Natural killer cell (primary cell): ENCODE results near the gene EHF. TPM values are rescaled to one million over a fixed set of nuclear protein-coding genes. Genes with fewer than 3 reads are reported as not detected.
"Not testable (repeated sequence)": the region's sequence is repeated elsewhere in the genome, so short reads cannot be mapped to it uniquely, and the experiment has no call there.

ENCODE experiments used
- ATAC-seq, 3 donors: fragments of 150-1000 bp in 2 of 3; fragments of 200-7000 bp in 1 of 3; cut with Tn5 transposase; 1 replicate in 1 of 3; 2 replicates in 2 of 3; pipeline ENCODE4 v1.10.0; 2021; ENCODE audit warnings: mild to moderate bottlenecking in 2 of 3, moderate library complexity in 2 of 3
- DNase-seq, 2 donors: peaks; one replicate each; pipeline versions ENCODE4 v3.0.0 to v3.0.0-alpha.2; 2013 to 2021; ENCODE audit warnings: mixed read lengths in 1 of 2
- H3K27ac ChIP-seq: one replicate; pipeline ENCODE4 v1.5.1; 2013; ENCODE audit warnings: mild to moderate bottlenecking, low read length
- H3K27me3 ChIP-seq: one replicate; pipeline ENCODE4 v1.6.1; 2013; ENCODE audit warnings: low read length; ENCODE audit not compliant: control insufficient read depth, insufficient read depth
- H3K36me3 ChIP-seq: one replicate; pipeline ENCODE4 v1.6.1; 2013; ENCODE audit warnings: low read length; ENCODE audit not compliant: control insufficient read depth, insufficient read depth
- H3K4me1 ChIP-seq: one replicate; pipeline ENCODE4 v1.6.1; 2013; ENCODE audit warnings: low read length; ENCODE audit not compliant: control insufficient read depth, insufficient read depth
- H3K4me3 ChIP-seq: one replicate; pipeline ENCODE4 v1.5.1; 2013; ENCODE audit warnings: low read length
- H3K9me3 ChIP-seq: one replicate; pipeline ENCODE4 v1.6.1; 2013; ENCODE audit warnings: low read length; ENCODE audit not compliant: control insufficient read depth, insufficient read depth
- H3K27ac Mint-ChIP-seq, 2 donors: one replicate each; pipeline ENCODE4 v1.8.0; 2022; ENCODE audit warnings: mild to moderate bottlenecking in 2 of 2, mixed read lengths in 2 of 2, moderate library complexity in 1 of 2
- H3K27me3 Mint-ChIP-seq, 2 donors: one replicate each; pipeline ENCODE4 v1.8.0; 2022; ENCODE audit warnings: low read depth in 2 of 2, mixed read lengths in 2 of 2
- H3K36me3 Mint-ChIP-seq: one replicate; pipeline ENCODE4 v1.8.0; 2022; ENCODE audit warnings: mixed read lengths
- H3K4me1 Mint-ChIP-seq, 2 donors: one replicate each; pipeline ENCODE4 v1.8.0; 2022; ENCODE audit warnings: mixed read lengths in 2 of 2
- H3K4me3 Mint-ChIP-seq: one replicate; pipeline ENCODE4 v1.8.0; 2022; ENCODE audit warnings: mild to moderate bottlenecking, moderate library complexity, mixed read lengths
- H3K9me3 Mint-ChIP-seq, 2 donors: one replicate each; pipeline ENCODE4 v1.8.0; 2022; ENCODE audit warnings: mixed read lengths in 2 of 2
- WGBS: methylation state at CpG from one replicate; pipeline ENCODE4 v1.1.7; 2013; ENCODE audit warnings: missing lambda C conversion rate; ENCODE audit not compliant: insufficient coverage; 5-methylcytosine and 5-hydroxymethylcytosine counted together
- intact Hi-C: fragments of 100-400 bp; cut with micrococcal nuclease; formaldehyde crosslinking; loops from one replicate; pipeline ENCODE4 v1.14.2; 2022
- total RNA-seq, 4 donors: library from RNA; stranded (reverse); fragments of 120-200 nt in 1 of 4; gene quantifications; one replicate each; pipeline versions ENCODE4 v1.2.3 to v1.2.4, GENCODE V29; 2013 to 2022
- TF ChIP-seq, protein P1 (sequence below): fragments of 200-600 bp; IDR thresholded peaks from one replicate; pipeline ENCODE4 v1.8.0; 2022; ENCODE audit warnings: antibody characterized with exemption

The EHF gene
- total RNA-seq, 3 donors from 2014 or later (not counting 1 experiment from before 2014, with no cell fraction given): not detected

- DNase-seq (no peak), ATAC-seq (no peak)
- Mint-ChIP-seq H3K4me1 (peaks cover 5 to 8% of the 10 kb centered on the region in 2 donors), H3K9me3 (no peaks in the 10 kb centered on the region), H3K4me3 (no peak overlapping the region), H3K27me3 (peaks cover 34 to 73% of the 10 kb centered on the region in 2 donors), H3K36me3 (peaks cover 4% of the 10 kb centered on the region), H3K27ac (no peak overlapping the region)
- H3K4me3 ChIP-seq: no peak overlapping the region
- no peaks in the 10 kb centered on the region for H3K36me3 ChIP-seq
- intact Hi-C loops: no loop called here
- no peak overlapping the region for H3K27ac ChIP-seq
- 89% methylated on average over 2 of the region's 2 CpGs for WGBS
- H3K9me3 ChIP-seq: no peaks in the 10 kb centered on the region
- no peaks in the 10 kb centered on the region for H3K4me1 ChIP-seq
- TF ChIP-seq, protein P1, sequence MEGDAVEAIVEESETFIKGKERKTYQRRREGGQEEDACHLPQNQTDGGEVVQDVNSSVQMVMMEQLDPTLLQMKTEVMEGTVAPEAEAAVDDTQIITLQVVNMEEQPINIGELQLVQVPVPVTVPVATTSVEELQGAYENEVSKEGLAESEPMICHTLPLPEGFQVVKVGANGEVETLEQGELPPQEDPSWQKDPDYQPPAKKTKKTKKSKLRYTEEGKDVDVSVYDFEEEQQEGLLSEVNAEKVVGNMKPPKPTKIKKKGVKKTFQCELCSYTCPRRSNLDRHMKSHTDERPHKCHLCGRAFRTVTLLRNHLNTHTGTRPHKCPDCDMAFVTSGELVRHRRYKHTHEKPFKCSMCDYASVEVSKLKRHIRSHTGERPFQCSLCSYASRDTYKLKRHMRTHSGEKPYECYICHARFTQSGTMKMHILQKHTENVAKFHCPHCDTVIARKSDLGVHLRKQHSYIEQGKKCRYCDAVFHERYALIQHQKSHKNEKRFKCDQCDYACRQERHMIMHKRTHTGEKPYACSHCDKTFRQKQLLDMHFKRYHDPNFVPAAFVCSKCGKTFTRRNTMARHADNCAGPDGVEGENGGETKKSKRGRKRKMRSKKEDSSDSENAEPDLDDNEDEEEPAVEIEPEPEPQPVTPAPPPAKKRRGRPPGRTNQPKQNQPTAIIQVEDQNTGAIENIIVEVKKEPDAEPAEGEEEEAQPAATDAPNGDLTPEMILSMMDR: no peak
- H3K27me3 ChIP-seq: peaks cover 8% of the 10 kb centered on the region
These were observed 32.9 kb upstream of the EHF start for GRCh38 chr11:34588023-34588422.

GRCh38 chr11:34588701-34589100 is 32.2 kb upstream of the EHF start:
- no peaks in the 10 kb centered on the region for H3K9me3 ChIP-seq
- peaks cover 11% of the 10 kb centered on the region for H3K27me3 ChIP-seq
- ATAC-seq: no peak
- Mint-ChIP-seq H3K27ac (no peak overlapping the region), H3K4me1 (peaks cover 5 to 8% of the 10 kb centered on the region in 2 donors), H3K27me3 (peaks cover 32 to 73% of the 10 kb centered on the region in 2 donors), H3K36me3 (peaks cover 8% of the 10 kb centered on the region), H3K9me3 (peaks cover 0 to 1% of the 10 kb centered on the region in 2 donors), H3K4me3 (no peak overlapping the region)
- no peak overlapping the region for H3K27ac ChIP-seq
- DNase-seq: no peak
- no peaks in the 10 kb centered on the region for H3K4me1 ChIP-seq
- H3K4me3 ChIP-seq: no peak overlapping the region
- intact Hi-C loops: no loop called here
- TF ChIP-seq, protein P1: no peak
- no peaks in the 10 kb centered on the region for H3K36me3 ChIP-seq
- 79% methylated on average over 4 of the region's 4 CpGs for WGBS

- H3K36me3 ChIP-seq, H3K4me3 ChIP-seq, H3K27ac ChIP-seq, H3K36me3 Mint-ChIP-seq, H3K4me1 Mint-ChIP-seq, H3K4me1 ChIP-seq, intact Hi-C loops, H3K27ac Mint-ChIP-seq, H3K4me3 Mint-ChIP-seq, DNase-seq, H3K9me3 Mint-ChIP-seq, H3K9me3 ChIP-seq, ATAC-seq: not testable (repeated sequence)
- peaks cover 11% of the 10 kb centered on the region for H3K27me3 ChIP-seq
- H3K27me3 Mint-ChIP-seq: peaks cover 33 to 73% of the 10 kb centered on the region in 2 donors
- 82% methylated on average over 6 of the region's 7 CpGs for WGBS
These were observed 31.7 kb upstream of the EHF start for GRCh38 chr11:34589177-34589576.

GRCh38 chr11:34593085-34593484 is 27.8 kb upstream of the EHF start:
- 20% methylated on average over 1 of the region's 1 CpG for whole genome bisulfite sequencing

More at GRCh38 chr11:34593085-34593484, 27.8 kb upstream of the EHF start:
- Histone ChIP-seq H3K27me3 (peaks cover 11% of the 10 kb centered on the region), H3K9me3 (no peaks in the 10 kb centered on the region), H3K36me3 (no peaks in the 10 kb centered on the region), H3K4me3 (no peak overlapping the region), H3K4me1 (no peaks in the 10 kb centered on the region), H3K27ac (no peak overlapping the region)
- TF ChIP-seq, protein P1: no peak
- Mint-ChIP-seq H3K27ac (no peak overlapping the region), H3K36me3 (peaks cover 8% of the 10 kb centered on the region), H3K4me3 (no peak overlapping the region), H3K9me3 (peaks cover 0 to 4% of the 10 kb centered on the region in 2 donors), H3K27me3 (peaks cover 22 to 77% of the 10 kb centered on the region in 2 donors), H3K4me1 (no peaks in the 10 kb centered on the region)
- intact Hi-C loops: no loop called here
- DNase-seq (no peak), ATAC-seq (no peak)
